ENCODE data around the gene CCDC92B. TPM values are rescaled to one million over a fixed set of nuclear protein-coding genes. Genes with fewer than 3 reads are reported as not detected.
"Not testable (repeated sequence)": the region's sequence is repeated elsewhere in the genome, so short reads cannot be mapped to it uniquely, and the experiment has no call there.

Gene CCDC92B
- total RNA-seq, 1 donor from 2014 or later: 0.10 TPM

- DNase-seq: no peak
Measured at GRCh38 chr17:2688351-2689342, 60.8 kb downstream of the CCDC92B start.

- DNase-seq: no peak
Measured at GRCh38 chr17:2687074-2687418, 62.4 kb downstream of the CCDC92B start.

- no peak for DNase-seq
Measured at GRCh38 chr17:2685696-2686095, 63.8 kb downstream of the CCDC92B start.

- DNase-seq: no peak
Measured at GRCh38 chr17:2684549-2684948, 64.9 kb downstream of the CCDC92B start.

- DNase-seq: no peak
Measured at GRCh38 chr17:2683912-2684311, 65.5 kb downstream of the CCDC92B start.

- no peak for DNase-seq
Measured at GRCh38 chr17:2682176-2682938, 67.1 kb downstream of the CCDC92B start.

GRCh38 chr17:2681650-2682049 is 67.8 kb downstream of the CCDC92B start:
- DNase-seq: no peak

GRCh38 chr17:2680961-2681360 is 68.5 kb downstream of the CCDC92B start:
- DNase-seq: no peak

GRCh38 chr17:2679247-2679646 is 70.2 kb downstream of the CCDC92B start:
- not testable (repeated sequence) for DNase-seq

Small RNA genes lying within 50 kb of the gene (small RNA-seq; reads per million reads assigned to genes)
- gene MIR1253 (ENCODE audit: low replicate concordance): not detected
- gene MIR6776 (ENCODE audit: low replicate concordance): not detected
- not detected for gene RN7SL608P (ENCODE audit: low replicate concordance)
- not detected for gene hsa-mir-1253 (ENCODE audit: low replicate concordance)

Other genes starting within 250 kb of the CCDC92B start
- gene METTL16, start 237.8 kb downstream of the CCDC92B start, total RNA-seq: 18.0 TPM
- gene PAFAH1B1, start 156.0 kb downstream of the CCDC92B start, total RNA-seq: 148 TPM
- gene CLUH, start 37.9 kb downstream of the CCDC92B start, total RNA-seq: 51.0 TPM
- 5.1 TPM for gene RAP1GAP2, start 46.8 kb upstream of the CCDC92B start, total RNA-seq

Measured in skin of body (tissue), 3 donors.